Camera-type eye (tissue), 1 donor: Measurements from ENCODE around the gene YY1. TPM values are rescaled to one million over a fixed set of nuclear protein-coding genes. Genes with fewer than 3 reads are reported as not detected.

ENCODE experiments used
- total RNA-seq: library from RNA; depleted of rRNA; stranded (reverse); fragments of >200 nt; gene quantifications from one replicate; pipeline ENCODE4 v1.2.3, GENCODE V29; 2014

YY1 gene
- 77.4 TPM for total RNA-seq

GRCh38 chr14:100238419-100239210, at the start of gene YY1:
Gene YY1 (plus strand): TSS chr14:100239144. CDS start chr14:100239245, 101 bp downstream.

GRCh38 chr14:100306101-100306997, 67.4 kb downstream of the YY1 start, which contains the start of gene SLC25A29:
Gene SLC25A29 (minus strand): TSS chr14:100306444. CDS start chr14:100306232, 212 bp downstream.

GRCh38 chr14:100323121-100323941, 84.4 kb downstream of the YY1 start, which contains the start of gene SLC25A47:
Gene SLC25A47 (plus strand): TSS chr14:100323339. CDS start chr14:100323415, 76 bp downstream.

Other genes with a start within 250 kb of the YY1 start
- gene EVL, start 173.7 kb upstream of the YY1 start, total RNA-seq: 102 TPM
- gene DEGS2, start 79.5 kb upstream of the YY1 start, total RNA-seq: 2.1 TPM
- 81.7 TPM for gene SLC25A29, start 67.3 kb downstream of the YY1 start, total RNA-seq
- gene SLC25A47, start 84.2 kb downstream of the YY1 start, total RNA-seq: 0.22 TPM
- gene WDR25, start 137.3 kb downstream of the YY1 start, total RNA-seq: 13.7 TPM